GM20431 (cell line): ENCODE measurements around the gene FZR1.

Source experiments
- in situ Hi-C: fragments of 300-500 bp; cut with MseI, MboI; formaldehyde crosslinking; loops from one replicate; pipeline ENCODE4 v1.15.0; 2020; ENCODE audit warnings: low sequenced_read_pairs; ENCODE audit not compliant: unreplicated experiment

Gene FZR1

GRCh38 chr19:3511506-3512251 is 5.6 kb downstream of the FZR1 start:
- in situ Hi-C loops, result no loop called here

DNA sequence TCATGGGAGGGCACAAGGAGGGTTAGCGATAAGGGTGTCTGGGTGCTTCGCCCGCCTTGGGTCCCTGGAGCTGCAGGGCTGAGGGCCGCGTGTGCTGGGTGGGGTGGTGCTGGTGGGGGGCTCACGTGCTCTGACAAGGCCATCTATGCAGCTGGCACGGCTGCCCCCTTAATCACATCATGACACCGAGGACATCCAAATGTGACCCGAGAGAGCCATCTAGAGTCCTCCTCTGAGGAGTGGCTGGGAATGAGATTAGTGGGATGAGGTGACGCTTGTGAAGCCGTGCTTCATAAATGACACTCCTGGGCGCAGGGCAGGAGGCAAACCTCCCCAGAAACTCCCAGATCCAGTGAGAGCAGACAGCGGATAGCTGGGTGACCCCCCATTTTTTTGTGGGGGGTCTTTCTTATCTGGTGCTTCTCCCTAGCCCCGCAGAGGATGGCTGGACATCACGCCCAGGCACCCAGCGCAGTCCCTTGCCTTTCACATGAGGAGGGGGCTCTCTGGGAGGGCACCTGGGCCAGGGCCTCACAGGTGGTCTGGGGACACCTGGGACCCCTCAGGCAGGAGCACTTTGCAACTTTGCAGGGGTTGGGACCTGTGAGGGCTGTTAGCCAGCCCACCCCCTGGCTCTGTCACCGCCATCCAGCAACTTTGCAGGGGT is 6.6 kb downstream of the FZR1 start:
- in situ Hi-C loops, result no loop called here

DNA sequence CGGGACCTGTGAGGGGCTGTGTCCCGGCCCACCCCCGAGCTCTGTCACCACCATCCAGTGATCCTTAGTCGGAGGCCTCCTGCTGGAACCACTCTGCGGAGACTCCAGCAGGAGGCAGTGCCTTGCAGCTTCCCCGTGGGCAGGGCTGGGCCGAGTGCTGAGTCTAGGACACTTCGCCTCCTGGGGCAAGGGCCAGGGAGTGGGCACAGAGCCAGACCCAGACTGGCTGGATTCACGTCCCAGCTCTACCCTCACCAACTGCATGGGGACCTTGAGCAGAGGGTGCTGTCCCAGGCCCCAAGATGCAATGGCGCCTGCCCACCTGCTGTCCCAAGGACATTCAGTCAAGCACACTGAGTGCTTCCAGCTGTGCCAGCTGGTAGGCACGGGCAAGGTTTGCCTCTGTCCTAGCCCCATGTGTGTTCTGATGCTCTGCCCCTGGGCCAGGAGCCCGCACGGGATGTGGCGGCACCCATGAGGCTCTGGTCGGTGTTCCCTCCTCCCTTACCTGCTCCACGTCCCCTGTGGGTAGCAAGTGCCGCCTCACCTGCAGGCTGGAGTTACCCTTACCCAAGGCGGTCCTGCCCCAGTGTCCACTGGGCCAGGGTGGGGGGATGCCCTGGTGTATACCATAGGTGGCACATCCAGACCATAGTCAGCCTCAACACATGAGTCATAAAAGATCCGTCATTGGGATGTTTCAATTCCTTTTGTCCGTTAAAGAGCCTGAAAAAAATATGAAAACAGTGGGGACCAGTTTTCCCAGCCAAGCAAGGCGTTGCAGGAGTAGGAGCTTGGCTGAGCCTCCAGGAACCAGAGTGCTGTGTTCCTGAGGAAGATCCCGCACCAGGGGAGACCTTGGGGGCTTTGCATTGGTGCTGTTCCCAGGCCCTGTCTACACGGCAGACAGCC is 7.4 kb downstream of the FZR1 start:
- in situ Hi-C loops, result no loop called here

DNA sequence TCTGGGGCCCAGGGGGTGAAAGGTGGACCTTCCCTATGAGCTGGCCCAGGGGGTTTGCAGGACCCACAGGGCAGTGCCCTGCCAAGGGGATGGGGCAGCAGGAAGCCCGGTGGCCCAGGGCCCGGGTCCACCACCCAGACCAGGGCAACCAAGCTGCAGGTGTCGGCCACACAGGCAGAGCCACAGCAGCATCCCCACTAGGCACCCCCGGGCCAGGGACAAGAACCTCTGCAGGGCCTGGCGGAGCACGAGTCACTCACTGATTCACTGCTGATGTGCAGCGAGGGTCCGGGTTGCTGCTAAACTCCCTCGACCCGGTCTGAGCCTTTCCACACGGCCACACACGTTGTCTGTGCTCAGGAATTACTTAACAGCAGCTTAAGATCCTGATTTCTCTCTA is 8.8 kb downstream of the FZR1 start:
- in situ Hi-C loops, result no loop called here

DNA sequence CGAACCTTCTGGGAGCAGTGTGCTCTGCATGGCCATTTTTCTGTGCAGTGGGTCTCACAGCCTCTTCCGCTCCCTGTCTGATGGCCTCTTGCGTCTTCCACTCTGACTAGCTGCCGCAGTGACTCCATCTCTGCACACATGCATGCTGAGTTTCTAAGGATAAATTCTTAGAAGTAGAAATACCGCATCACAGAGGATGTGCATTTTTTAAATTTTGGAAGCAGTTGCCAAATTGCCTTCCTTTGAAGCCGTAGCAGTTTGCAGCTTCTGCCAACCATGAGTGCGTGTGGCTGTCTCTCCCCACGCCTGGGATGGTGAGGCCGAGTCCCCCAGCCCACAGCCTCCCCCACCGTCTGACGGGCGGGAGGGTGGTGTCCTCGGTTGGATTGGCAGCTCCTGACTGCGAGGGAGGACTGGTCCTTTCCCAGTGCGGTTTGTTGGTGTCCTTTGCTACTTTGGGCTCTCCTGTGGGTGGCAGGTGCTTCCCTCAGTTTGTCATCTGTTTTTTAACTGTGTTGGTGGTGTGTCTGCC is 9.8 kb downstream of the FZR1 start:
- in situ Hi-C loops, result no loop called here

- in situ Hi-C loops, result no loop called here
These were observed 10.6 kb downstream of the FZR1 start for GRCh38 chr19:3516675-3517207.

- in situ Hi-C loops, result no loop called here
These were observed 11.5 kb downstream of the FZR1 start for GRCh38 chr19:3517638-3518037.

GRCh38 chr19:3518255-3518654 is 12.1 kb downstream of the FZR1 start:
- in situ Hi-C loops, result no loop called here

DNA sequence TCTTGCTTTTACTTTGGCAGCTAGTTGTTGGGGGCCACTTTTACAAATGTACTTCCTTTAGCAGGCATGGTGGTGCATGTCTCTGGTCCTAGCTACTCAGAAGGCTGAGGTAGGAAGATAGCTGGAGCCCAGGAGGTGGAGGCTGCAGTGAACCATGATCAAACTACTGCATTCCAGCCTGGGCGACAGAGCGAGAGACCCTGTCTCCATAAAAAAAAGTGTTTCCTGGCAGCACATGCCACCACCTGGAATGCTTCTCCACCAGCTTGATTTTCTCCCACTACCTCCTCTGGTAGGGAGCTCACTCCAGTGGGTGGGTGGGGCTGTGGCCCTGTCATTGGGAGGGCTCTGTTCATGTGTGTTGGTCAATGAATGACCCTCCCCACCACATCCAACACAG is 12.5 kb downstream of the FZR1 start:
- in situ Hi-C loops, result no loop called here

- in situ Hi-C loops, result no loop called here
These were observed 13.0 kb downstream of the FZR1 start for GRCh38 chr19:3519126-3519525.

DNA sequence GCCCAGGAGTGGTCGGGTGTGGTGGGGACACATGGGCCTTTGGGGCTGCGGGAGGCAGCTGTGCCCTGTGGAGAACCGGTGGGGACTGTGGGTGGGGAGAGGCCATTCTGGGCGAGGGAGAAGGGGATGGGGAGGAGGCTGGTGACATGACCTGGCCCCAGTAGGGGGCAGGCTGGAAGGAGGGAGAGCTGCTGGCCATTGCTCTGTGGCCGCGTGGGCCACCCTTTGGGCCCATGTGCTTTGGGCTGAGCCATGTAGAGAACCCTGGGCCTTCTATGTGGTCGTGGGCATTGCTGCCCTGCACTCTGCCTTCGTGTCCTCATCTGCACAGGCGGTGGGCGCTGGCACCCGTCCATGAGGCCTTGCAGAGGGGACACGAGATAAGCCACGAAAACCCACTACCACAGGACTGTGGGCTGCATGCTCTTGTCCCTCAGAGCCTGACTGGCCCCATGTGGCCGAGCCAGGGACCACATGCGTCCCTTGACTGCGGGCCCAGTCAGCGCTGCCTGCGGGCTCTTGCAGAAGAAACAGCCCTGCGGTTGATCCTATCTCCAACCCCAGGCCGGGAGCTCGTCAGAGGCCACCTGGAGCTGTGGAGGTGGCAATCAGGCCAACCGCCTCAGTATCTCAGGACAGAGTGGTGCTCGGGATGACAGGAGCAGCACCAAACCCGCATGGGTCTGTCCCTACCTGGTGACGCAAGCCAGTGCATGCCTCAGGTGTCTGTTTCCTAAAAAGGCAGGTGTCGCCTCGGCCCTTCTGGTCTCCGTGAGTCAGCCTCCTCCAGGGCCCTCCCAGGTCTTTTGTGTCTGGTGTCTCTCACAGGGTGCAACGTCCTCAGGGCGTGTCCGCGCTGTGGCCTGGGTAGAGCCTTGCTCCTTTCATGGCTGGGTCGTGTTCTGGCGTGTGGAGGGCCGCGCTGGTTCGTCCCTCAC is 14.3 kb downstream of the FZR1 start:
- in situ Hi-C loops, result no loop called here

DNA sequence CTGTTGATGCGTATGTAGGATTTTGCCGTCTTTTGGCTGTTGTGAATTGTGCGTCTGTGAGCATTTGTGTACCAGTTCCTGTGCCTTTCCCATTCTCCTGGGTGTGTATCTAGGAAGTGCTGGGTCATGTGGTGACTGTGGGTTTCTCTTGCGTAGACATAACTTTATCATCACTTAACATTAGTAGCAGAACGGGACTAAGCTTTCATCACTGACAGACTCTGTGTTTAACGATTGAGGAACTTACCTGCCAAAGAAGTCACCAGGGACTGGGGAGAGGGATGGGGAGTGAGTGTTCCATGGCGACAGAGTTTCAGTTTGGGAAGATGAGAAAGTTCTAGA is 15.0 kb downstream of the FZR1 start:
- in situ Hi-C loops, result no loop called here

DNA sequence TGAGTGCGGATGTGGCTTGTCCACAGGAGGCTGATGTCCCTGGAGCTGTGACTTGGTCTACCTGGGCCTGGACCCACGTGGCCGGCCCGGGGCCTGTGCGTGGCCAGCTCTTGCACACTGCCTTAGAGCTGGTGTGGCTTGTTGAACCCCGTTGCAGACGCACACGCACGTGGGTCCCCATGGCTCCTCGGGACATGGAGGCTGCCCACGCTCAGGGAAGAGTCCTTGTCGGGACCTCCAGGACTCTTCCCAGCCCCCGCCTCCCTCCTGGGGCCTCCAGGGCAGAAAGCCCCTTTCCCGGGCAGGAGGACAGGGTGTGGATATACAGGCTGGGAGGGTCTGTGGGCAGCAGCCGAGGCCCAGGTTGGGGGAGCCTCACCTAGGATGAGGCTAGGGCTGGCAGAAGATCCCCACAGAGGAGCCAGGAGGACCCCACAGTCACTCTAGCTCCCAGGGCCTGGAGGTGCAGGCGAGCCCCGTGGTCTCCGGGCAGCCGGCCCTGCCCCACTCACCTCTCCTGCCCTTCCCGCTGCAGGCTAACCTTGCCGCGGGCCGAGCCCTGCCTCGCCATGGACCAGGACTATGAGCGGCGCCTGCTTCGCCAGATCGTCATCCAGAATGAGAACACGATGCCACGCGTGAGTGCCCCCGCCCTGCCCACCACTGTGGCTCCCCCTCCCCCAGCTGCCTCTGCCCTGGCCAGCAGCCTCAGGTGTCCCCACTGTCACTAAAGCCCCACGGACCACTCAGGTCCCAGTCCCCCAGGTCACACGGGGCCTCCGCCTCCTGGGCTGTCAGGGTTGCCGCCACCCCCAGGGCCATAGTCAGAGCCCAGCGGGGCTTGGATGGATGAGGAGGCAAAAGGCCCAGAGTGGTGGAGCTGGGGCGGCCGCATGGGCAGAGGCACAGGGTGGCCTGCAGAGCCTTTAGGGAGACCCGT is 16.6 kb downstream of the FZR1 start:
- in situ Hi-C loops, result no loop called here

GRCh38 chr19:3523361-3524077 is 17.4 kb downstream of the FZR1 start:
- in situ Hi-C loops, result no loop called here

- in situ Hi-C loops, result no loop called here
These were observed 18.1 kb downstream of the FZR1 start for GRCh38 chr19:3524078-3524842.

GRCh38 chr19:3524904-3525451 is 18.9 kb downstream of the FZR1 start:
- in situ Hi-C loops, result no loop called here
